HFF-Myc (cell line): ENCODE results near the gene MOGAT3.

Experiments
- DNase-seq: peaks from one replicate; pipeline ENCODE4 v3.0.0-alpha.2; 2011; ENCODE audit warnings: low read depth; ENCODE audit errors: extremely low read depth
- H3K4me3 ChIP-seq: replicated peaks from 2 replicates; pipeline ENCODE4 v1.5.1; 2011; ENCODE audit warnings: low read depth, mild to moderate bottlenecking, control low read depth, low read length
- CTCF ChIP-seq: IDR thresholded peaks from 2 replicates; pipeline ENCODE4 v1.5.1; 2012; ENCODE audit warnings: mild to moderate bottlenecking, low read depth, low read length, control low read depth; ENCODE audit errors: missing control alignments

MOGAT3 gene

GRCh38 chr7:101186844-101187428 is 13.9 kb downstream of the MOGAT3 start:
- no peak overlapping the region for H3K4me3 ChIP-seq
- DNase-seq: no peak
- no peak for TF ChIP-seq CTCF

GRCh38 chr7:101186194-101186593 is 14.6 kb downstream of the MOGAT3 start:
- no peak overlapping the region for H3K4me3 ChIP-seq
- no peak for DNase-seq
- no peak for TF ChIP-seq CTCF

GRCh38 chr7:101185258-101185839 is 15.5 kb downstream of the MOGAT3 start:
- no peak overlapping the region for H3K4me3 ChIP-seq
- TF ChIP-seq CTCF: no peak
- no peak for DNase-seq

- no peak for TF ChIP-seq CTCF
- no peak for DNase-seq
- no peak within 1 kb of the TSS for H3K4me3 ChIP-seq
Measured at GRCh38 chr7:101180130-101180755, 20.6 kb downstream of the MOGAT3 start, which contains the start of gene NAT16. NAT16 (minus strand) TSS chr7:101180293; CDS start chr7:101174807, 5,486 bp downstream.

GRCh38 chr7:101179713-101180112 is 21.1 kb downstream of the MOGAT3 start:
- no peak for TF ChIP-seq CTCF
- H3K4me3 ChIP-seq: no peak overlapping the region
- DNase-seq: no peak

- TF ChIP-seq CTCF: no peak
- no peak overlapping the region for H3K4me3 ChIP-seq
- no peak for DNase-seq
Measured at GRCh38 chr7:101179117-101179516, 21.7 kb downstream of the MOGAT3 start.
